T1000 (cell line): ENCODE results near the gene NOC2L.
A peak's percentile ranks its signal among the peaks of the same experiment; 100 is the strongest.
"Not testable (repeated sequence)": the region's sequence is repeated elsewhere in the genome, so short reads cannot be mapped to it uniquely, and the experiment has no call there.

Source experiments
- DNase-seq: peaks from one replicate; lab custom pipeline; 2025; ENCODE audit warnings: mixed read lengths; lab: John Stamatoyannopoulos, UW

Gene NOC2L

GRCh38 chr1:904310-904950 lies 54.6 kb downstream of the NOC2L start:
- peak; percentile 84 for DNase-seq

GRCh38 chr1:903721-904271 lies 55.3 kb downstream of the NOC2L start:
- no peak for DNase-seq

- no peak for DNase-seq
Measured at GRCh38 chr1:903305-903704, 55.8 kb downstream of the NOC2L start.

GRCh38 chr1:902802-903201 lies 56.3 kb downstream of the NOC2L start:
- no peak for DNase-seq

- DNase-seq = no peak
Measured at GRCh38 chr1:901108-901859, 57.8 kb downstream of the NOC2L start.

DNA sequence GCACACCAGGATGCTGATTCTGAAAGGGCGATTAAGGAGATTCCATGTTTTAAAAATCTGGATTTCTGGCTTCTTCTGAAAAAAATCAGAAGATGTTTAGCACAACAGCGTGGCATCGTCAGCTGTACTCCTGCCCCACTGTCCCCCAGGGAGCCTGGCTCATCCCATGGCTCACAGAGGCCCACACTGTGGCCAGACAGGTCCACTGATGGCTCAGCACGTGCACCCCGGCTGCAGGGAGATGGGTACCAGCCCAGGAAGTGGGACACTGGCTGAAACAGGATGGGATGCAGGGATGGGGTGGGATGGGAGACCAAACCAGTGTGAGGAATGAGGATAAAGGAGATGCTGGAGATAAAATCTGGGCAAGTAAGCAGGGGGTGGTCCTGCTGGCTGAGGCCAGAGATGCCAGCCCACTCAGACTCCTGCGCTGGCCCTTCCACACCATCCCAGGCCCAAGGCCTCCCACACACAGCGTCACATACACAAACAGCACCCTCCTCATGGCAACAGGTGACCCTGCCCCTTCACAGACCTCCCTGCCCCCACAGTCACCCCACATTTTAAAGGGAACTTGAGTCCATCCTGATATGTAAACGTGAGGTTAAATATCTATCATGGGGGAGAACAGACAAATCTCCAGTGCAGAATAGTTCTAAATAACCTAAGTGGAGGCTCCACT lies 59.3 kb downstream of the NOC2L start:
- DNase-seq = no peak

DNA sequence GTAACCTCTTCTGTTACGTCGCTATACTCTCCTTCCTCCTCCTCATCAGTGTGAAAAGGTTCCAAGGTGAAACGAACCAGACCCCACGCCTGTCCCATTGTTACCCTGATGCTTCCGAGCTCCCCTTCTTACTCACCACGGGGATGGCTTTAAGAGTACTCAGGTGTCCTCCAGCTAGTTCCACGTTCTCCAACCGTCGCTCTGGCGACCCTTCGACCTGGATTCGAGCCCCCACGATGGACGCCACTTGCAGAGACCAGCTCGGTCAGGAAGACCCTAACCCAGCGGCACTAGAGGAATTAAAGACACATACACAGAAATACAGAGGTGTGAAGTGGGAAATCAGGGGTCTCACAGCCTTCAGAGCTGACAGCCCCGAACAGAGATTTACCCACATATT lies 61.1 kb downstream of the NOC2L start:
- DNase-seq = not testable (repeated sequence)

DNA sequence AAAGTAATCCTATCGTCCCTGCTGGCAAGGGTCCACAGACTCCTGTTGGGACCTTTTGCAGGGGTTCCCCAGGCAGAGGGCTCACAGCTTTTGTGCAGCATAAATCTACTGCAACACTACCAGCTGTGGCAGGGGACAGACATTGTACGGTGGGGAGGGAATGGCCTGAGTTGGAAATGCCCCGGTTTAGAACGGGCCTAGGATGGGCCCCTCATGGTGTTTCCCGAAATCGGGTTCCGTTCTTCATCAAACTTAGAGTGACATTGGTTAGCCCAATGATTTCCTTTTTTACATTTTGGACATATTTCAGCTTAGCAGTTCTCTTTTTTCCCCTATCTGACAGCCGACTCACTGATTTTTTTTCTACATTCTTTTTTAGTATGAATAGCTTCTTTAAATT lies 61.8 kb downstream of the NOC2L start:
- no peak for DNase-seq
